NB4 (cell line): ENCODE data around the gene DHCR7.

Experiments
- MYC ChIP-seq: IDR thresholded peaks from 2 replicates; pipeline ENCODE4 v1.6.1; 2011; ENCODE audit warnings: low read depth, low read length
- POLR2A ChIP-seq: IDR thresholded peaks from 2 replicates; pipeline ENCODE4 v1.6.1; 2011; ENCODE audit warnings: mild to moderate bottlenecking; ENCODE audit not compliant: insufficient read length; ENCODE audit errors: extremely low read depth
- TF ChIP-seq, protein P1 (sequence below): IDR thresholded peaks from one replicate; pipeline ENCODE4 v1.5.1; 2012; ENCODE audit warnings: low read depth, low read length
- TF ChIP-seq, protein P2 (sequence below): IDR thresholded peaks from 2 replicates; pipeline ENCODE4 v1.6.1; 2011; ENCODE audit warnings: low read depth, low read length

DNA sequence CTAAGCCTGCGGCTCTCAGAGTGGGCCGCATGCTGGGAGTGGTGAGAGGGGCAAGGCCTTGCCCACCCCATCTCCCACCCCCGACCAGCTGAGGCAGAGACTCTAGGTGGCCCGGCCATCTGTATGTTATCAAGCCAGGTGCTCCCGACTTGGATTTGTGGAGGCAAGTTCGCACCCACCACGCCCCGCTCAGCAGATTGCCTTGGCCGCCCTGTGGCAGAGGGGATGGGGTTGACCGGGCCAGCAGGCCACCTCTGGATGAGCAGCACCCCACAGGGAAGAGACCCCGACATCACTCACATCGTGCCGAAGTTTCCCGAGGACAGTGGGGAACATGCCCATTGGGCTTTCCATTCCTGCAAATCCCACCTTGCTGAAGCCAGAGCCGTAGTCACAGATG, 40.8 kb downstream of the DHCR7 start:
- TF ChIP-seq, protein P1, sequence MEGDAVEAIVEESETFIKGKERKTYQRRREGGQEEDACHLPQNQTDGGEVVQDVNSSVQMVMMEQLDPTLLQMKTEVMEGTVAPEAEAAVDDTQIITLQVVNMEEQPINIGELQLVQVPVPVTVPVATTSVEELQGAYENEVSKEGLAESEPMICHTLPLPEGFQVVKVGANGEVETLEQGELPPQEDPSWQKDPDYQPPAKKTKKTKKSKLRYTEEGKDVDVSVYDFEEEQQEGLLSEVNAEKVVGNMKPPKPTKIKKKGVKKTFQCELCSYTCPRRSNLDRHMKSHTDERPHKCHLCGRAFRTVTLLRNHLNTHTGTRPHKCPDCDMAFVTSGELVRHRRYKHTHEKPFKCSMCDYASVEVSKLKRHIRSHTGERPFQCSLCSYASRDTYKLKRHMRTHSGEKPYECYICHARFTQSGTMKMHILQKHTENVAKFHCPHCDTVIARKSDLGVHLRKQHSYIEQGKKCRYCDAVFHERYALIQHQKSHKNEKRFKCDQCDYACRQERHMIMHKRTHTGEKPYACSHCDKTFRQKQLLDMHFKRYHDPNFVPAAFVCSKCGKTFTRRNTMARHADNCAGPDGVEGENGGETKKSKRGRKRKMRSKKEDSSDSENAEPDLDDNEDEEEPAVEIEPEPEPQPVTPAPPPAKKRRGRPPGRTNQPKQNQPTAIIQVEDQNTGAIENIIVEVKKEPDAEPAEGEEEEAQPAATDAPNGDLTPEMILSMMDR: no peak
- TF ChIP-seq, protein P2, sequence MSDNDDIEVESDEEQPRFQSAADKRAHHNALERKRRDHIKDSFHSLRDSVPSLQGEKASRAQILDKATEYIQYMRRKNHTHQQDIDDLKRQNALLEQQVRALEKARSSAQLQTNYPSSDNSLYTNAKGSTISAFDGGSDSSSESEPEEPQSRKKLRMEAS: no peak
- TF ChIP-seq POLR2A: no peak
- TF ChIP-seq MYC: no peak
